KMS-11 (cell line): ENCODE data around the gene KRT72.

ENCODE experiments used
- H2AFZ ChIP-seq: fragments of 200-600 bp; sonication (generic); 2 replicates; pipeline ENCODE4 v1.6.1; 2016; ENCODE audit warnings: antibody characterized with exemption, mixed run types, low read depth
- H3K27ac ChIP-seq: fragments of 200-600 bp; sonication (generic); 2 replicates; pipeline ENCODE4 v1.6.1; 2016; ENCODE audit warnings: mild to moderate bottlenecking, mixed run types
- H3K27me3 ChIP-seq: fragments of 200-600 bp; sonication (generic); 2 replicates; pipeline ENCODE4 v1.6.1; 2017; ENCODE audit warnings: mild to moderate bottlenecking, low read depth, mixed run types, moderate library complexity; ENCODE audit not compliant: insufficient read depth
- H3K36me3 ChIP-seq: fragments of 200-600 bp; sonication (generic); 2 replicates; pipeline ENCODE4 v1.6.1; 2017; ENCODE audit warnings: mild to moderate bottlenecking, mixed run types; ENCODE audit not compliant: insufficient read depth
- H3K4me1 ChIP-seq: fragments of 200-600 bp; sonication (generic); 2 replicates; pipeline ENCODE4 v1.6.1; 2016; ENCODE audit warnings: mild to moderate bottlenecking, low read depth, mixed run types; ENCODE audit not compliant: poor library complexity, severe bottlenecking
- H3K4me2 ChIP-seq: fragments of 200-600 bp; sonication (generic); 2 replicates; pipeline ENCODE4 v1.7.0; 2016; ENCODE audit warnings: mild to moderate bottlenecking, mixed run types
- H3K4me3 ChIP-seq: fragments of 200-600 bp; sonication (generic); IDR thresholded peaks from 2 replicates; pipeline ENCODE4 v1.6.1; 2017; ENCODE audit warnings: low read depth, low read length, mixed read lengths; ENCODE audit not compliant: insufficient read depth
- H3K79me2 ChIP-seq: fragments of 200-600 bp; sonication (generic); 2 replicates; pipeline ENCODE4 v1.6.1; 2016; ENCODE audit warnings: low read depth, mixed run types; ENCODE audit not compliant: insufficient read depth
- H3K9ac ChIP-seq: fragments of 200-600 bp; sonication (generic); 2 replicates; pipeline ENCODE4 v1.6.1; 2016; ENCODE audit warnings: mild to moderate bottlenecking, mixed run types
- H4K20me1 ChIP-seq: fragments of 200-600 bp; sonication (generic); 2 replicates; pipeline ENCODE4 v1.6.1; 2016; ENCODE audit warnings: mild to moderate bottlenecking, mixed run types; ENCODE audit not compliant: insufficient read depth
- TF ChIP-seq, protein P1 (sequence below): fragments of 200-600 bp; sonication (generic); conservative IDR thresholded peaks from 2 replicates; pipeline ENCODE4 v1.6.1; 2017; ENCODE audit warnings: low read depth, mild to moderate bottlenecking, antibody characterized with exemption, low read length, moderate library complexity, mixed read lengths

KRT72 gene

GRCh38 chr12:52630008-52630500 lies 28.8 kb upstream of the KRT72 start:
- H3K27ac ChIP-seq, result no peak overlapping the region
- no peak overlapping the region for H2AFZ ChIP-seq
- H3K36me3 ChIP-seq, result no peaks in the 10 kb centered on the region
- TF ChIP-seq, protein P1, sequence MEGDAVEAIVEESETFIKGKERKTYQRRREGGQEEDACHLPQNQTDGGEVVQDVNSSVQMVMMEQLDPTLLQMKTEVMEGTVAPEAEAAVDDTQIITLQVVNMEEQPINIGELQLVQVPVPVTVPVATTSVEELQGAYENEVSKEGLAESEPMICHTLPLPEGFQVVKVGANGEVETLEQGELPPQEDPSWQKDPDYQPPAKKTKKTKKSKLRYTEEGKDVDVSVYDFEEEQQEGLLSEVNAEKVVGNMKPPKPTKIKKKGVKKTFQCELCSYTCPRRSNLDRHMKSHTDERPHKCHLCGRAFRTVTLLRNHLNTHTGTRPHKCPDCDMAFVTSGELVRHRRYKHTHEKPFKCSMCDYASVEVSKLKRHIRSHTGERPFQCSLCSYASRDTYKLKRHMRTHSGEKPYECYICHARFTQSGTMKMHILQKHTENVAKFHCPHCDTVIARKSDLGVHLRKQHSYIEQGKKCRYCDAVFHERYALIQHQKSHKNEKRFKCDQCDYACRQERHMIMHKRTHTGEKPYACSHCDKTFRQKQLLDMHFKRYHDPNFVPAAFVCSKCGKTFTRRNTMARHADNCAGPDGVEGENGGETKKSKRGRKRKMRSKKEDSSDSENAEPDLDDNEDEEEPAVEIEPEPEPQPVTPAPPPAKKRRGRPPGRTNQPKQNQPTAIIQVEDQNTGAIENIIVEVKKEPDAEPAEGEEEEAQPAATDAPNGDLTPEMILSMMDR, result no peak
- no peaks in the 10 kb centered on the region for H3K79me2 ChIP-seq
- H3K9ac ChIP-seq, result no peak overlapping the region
- H3K27me3 ChIP-seq, result peaks cover 9% of the 10 kb centered on the region; the same call in 1 of the 2 replicates
- H3K4me3 ChIP-seq, result no peak overlapping the region
- H3K4me2 ChIP-seq, result no peak overlapping the region
- no peaks in the 10 kb centered on the region for H3K4me1 ChIP-seq
- no peaks in the 10 kb centered on the region for H4K20me1 ChIP-seq

DNA sequence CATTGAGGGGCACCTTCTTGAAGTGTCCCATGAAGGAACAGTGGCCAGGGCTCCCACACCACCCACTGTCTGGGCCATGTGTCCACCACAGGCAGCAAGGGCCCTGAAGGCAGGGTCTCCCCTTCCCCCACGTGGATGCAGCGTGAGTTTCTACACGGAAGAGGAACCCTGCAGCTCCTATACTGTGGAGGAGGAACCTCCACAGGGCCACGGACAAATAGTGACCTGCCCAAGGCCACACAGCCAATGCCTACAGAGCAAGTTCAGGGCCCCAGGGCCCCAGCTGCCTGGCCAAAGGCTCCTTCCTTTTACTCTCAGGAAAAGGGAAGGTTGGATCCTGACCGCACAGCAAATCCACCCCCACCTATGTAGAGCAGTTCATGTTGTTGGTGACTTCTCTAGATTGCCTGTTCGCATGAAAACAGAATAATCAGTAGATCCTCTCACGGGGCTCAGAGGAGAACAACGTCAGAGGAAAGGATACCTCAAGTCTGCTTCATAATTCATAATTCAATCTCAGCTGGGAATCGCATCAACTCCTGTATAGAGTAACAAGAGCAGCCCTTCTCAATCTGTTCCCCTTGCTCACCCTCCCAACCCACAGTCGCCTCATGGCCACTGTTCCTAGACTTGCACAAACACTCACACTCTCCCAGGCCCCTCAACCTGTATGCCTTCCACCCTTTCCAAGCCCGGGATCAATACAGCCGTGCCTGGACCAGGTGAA lies 28.2 kb upstream of the KRT72 start:
- Histone ChIP-seq H3K4me2 (no peak overlapping the region), H3K4me1 (no peaks in the 10 kb centered on the region), H2AFZ (no peak overlapping the region), H3K4me3 (no peak overlapping the region), H4K20me1 (no peaks in the 10 kb centered on the region), H3K36me3 (no peaks in the 10 kb centered on the region), H3K9ac (no peak overlapping the region), H3K27me3 (peaks cover 10% of the 10 kb centered on the region), H3K27ac (no peak overlapping the region), H3K79me2 (no peaks in the 10 kb centered on the region)
- TF ChIP-seq, protein P1, result no peak

- Histone ChIP-seq H4K20me1 (no peaks in the 10 kb centered on the region), H3K4me3 (no peak overlapping the region), H3K36me3 (no peaks in the 10 kb centered on the region), H3K4me1 (no peaks in the 10 kb centered on the region), H3K9ac (no peak overlapping the region), H3K27me3 (peaks cover 13% of the 10 kb centered on the region), H2AFZ (no peak overlapping the region), H3K27ac (no peak overlapping the region), H3K79me2 (no peaks in the 10 kb centered on the region), H3K4me2 (no peak overlapping the region)
- TF ChIP-seq, protein P1, result no peak
These were observed 27.6 kb upstream of the KRT72 start for GRCh38 chr12:52628841-52629240.

DNA sequence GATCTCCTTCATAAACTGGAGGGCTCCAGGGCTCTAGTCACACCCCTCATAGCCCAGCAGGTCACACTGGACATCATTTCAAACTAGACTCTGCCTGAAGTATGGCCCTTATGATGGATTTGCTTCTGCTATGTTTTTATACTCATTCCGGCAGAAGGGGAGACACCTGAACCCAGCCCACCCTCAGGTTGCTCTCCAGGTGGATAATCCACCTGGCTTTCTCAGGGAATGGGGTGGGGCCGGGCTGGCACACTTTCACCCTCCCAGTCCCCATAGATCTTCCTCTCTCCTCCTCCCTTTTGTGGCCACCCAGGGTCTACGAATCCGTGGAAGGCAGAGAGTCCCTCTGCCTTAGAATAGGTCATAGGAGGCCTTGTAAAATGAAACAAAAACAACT lies 26.8 kb upstream of the KRT72 start:
- H3K4me1 ChIP-seq, result no peaks in the 10 kb centered on the region
- no peak overlapping the region for H3K27ac ChIP-seq
- H3K27me3 ChIP-seq, result peaks cover 13% of the 10 kb centered on the region
- H4K20me1 ChIP-seq, result no peaks in the 10 kb centered on the region
- TF ChIP-seq, protein P1, result no peak
- H2AFZ ChIP-seq, result no peak overlapping the region
- no peak overlapping the region for H3K4me3 ChIP-seq
- no peaks in the 10 kb centered on the region for H3K79me2 ChIP-seq
- no peak overlapping the region for H3K4me2 ChIP-seq
- no peaks in the 10 kb centered on the region for H3K36me3 ChIP-seq
- no peak overlapping the region for H3K9ac ChIP-seq
